GM21360 (cell line): ENCODE measurements around the gene CRACR2A.

Source experiments
- ATAC-seq: cut with Tn5 transposase; IDR thresholded peaks from one replicate; pipeline ENCODE4 v1.9.1; 2021; ENCODE audit warnings: mild to moderate bottlenecking, moderate library complexity; ENCODE audit not compliant: unreplicated experiment

Gene CRACR2A

GRCh38 chr12:3622822-3623690, 129.9 kb downstream of the CRACR2A start:
- no peak for ATAC-seq

- no peak for ATAC-seq
Observed at GRCh38 chr12:3622021-3622821, 130.7 kb downstream of the CRACR2A start.

GRCh38 chr12:3620856-3621255, 132.1 kb downstream of the CRACR2A start:
- no peak for ATAC-seq

- ATAC-seq = no peak
Observed at GRCh38 chr12:3617565-3617964, 135.3 kb downstream of the CRACR2A start.

- no peak for ATAC-seq
Observed at GRCh38 chr12:3615862-3616261, 137.0 kb downstream of the CRACR2A start.

GRCh38 chr12:3614806-3615466, 138.0 kb downstream of the CRACR2A start:
- no peak for ATAC-seq

- ATAC-seq = no peak
Observed at GRCh38 chr12:3613641-3614395, 139.1 kb downstream of the CRACR2A start.

- no peak for ATAC-seq
Observed at GRCh38 chr12:3611860-3612703, 140.8 kb downstream of the CRACR2A start.

- ATAC-seq = no peak
Observed at GRCh38 chr12:3607821-3608220, 145.1 kb downstream of the CRACR2A start.

- ATAC-seq = no peak
Observed at GRCh38 chr12:3607039-3607720, 145.7 kb downstream of the CRACR2A start.

- no peak for ATAC-seq
Observed at GRCh38 chr12:3606128-3606527, 146.8 kb downstream of the CRACR2A start.

- no peak for ATAC-seq
Observed at GRCh38 chr12:3605692-3606091, 147.2 kb downstream of the CRACR2A start.

GRCh38 chr12:3604748-3605586, 147.9 kb downstream of the CRACR2A start:
- no peak for ATAC-seq

GRCh38 chr12:3604286-3604685, 148.6 kb downstream of the CRACR2A start:
- ATAC-seq = no peak

- ATAC-seq = no peak
Observed at GRCh38 chr12:3603576-3603975, 149.3 kb downstream of the CRACR2A start.

GRCh38 chr12:3602488-3602887, 150.4 kb downstream of the CRACR2A start:
- no peak for ATAC-seq

GRCh38 chr12:3601461-3602150, 151.3 kb downstream of the CRACR2A start:
- ATAC-seq = no peak

- ATAC-seq = no peak
Observed at GRCh38 chr12:3600951-3601350, 152.0 kb downstream of the CRACR2A start.
